WTC11 (cell line): ENCODE results near the gene FBLN7.

ENCODE experiments used
- CTCF ChIP-seq: fragments of 200-600 bp; IDR thresholded peaks from 2 replicates; pipeline ENCODE4 v1.8.0; 2022; ENCODE audit warnings: antibody characterized with exemption
- EMX1 ChIP-seq: fragments of 250-450 bp; sonication (Bioruptor Pico); IDR thresholded peaks from 2 replicates; pipeline ENCODE4 v1.8.0; 2021; ENCODE audit warnings: mild to moderate bottlenecking
- ESRRA ChIP-seq: sonication (generic); formaldehyde crosslinking; IDR thresholded peaks from 2 replicates; pipeline ENCODE4 v1.8.1; 2022; ENCODE audit warnings: mild to moderate bottlenecking, missing genetic modification reagents, borderline replicate concordance
- FOXJ3 ChIP-seq: sonication (generic); formaldehyde crosslinking; IDR thresholded peaks from 2 replicates; pipeline ENCODE4 v1.9.0; 2021; ENCODE audit warnings: missing genetic modification reagents, mild to moderate bottlenecking, borderline replicate concordance
- MLX ChIP-seq: sonication (generic); formaldehyde crosslinking; IDR thresholded peaks from 2 replicates; pipeline ENCODE4 v1.8.1; 2023; ENCODE audit warnings: mild to moderate bottlenecking, missing genetic modification reagents, moderate library complexity
- NFYB ChIP-seq: sonication (generic); formaldehyde crosslinking; conservative IDR thresholded peaks from 2 replicates; pipeline ENCODE4 v1.8.0; 2022; ENCODE audit warnings: low read depth, missing genetic modification reagents
- ZBTB43 ChIP-seq: sonication (generic); formaldehyde crosslinking; IDR thresholded peaks from 2 replicates; pipeline ENCODE4 v1.8.1; 2023; ENCODE audit warnings: mild to moderate bottlenecking, missing genetic modification reagents
- ZNF263 ChIP-seq: sonication (generic); formaldehyde crosslinking; IDR thresholded peaks from 2 replicates; pipeline ENCODE4 v1.8.1; 2022; ENCODE audit warnings: low read depth, mild to moderate bottlenecking, moderate library complexity, missing genetic modification reagents
- ZNF512 ChIP-seq: sonication (generic); formaldehyde crosslinking; IDR thresholded peaks from 2 replicates; pipeline ENCODE4 v1.8.1; 2022; ENCODE audit warnings: missing genetic modification reagents, borderline replicate concordance

GRCh38 chr2:112220186-112220585, 82.0 kb downstream of the FBLN7 start:
- TF ChIP-seq CTCF (no peak), ZNF263 (CRISPR knock-in tag) (no peak), ZBTB43 (no peak), FOXJ3 (CRISPR knock-in tag) (no peak), ZNF512 (CRISPR knock-in tag) (no peak), MLX (no peak), ESRRA (CRISPR knock-in tag) (no peak), EMX1 (CRISPR knock-in tag) (no peak), NFYB (CRISPR knock-in tag) (no peak)
